Keratinocyte (primary cell): ENCODE measurements around the gene DHODH. TPM values are rescaled to one million over a fixed set of nuclear protein-coding genes. Genes with fewer than 3 reads are reported as not detected.

Experiments
- DNase-seq: peaks from one replicate; pipeline ENCODE4 v3.0.0-alpha.2; 2011; ENCODE audit warnings: low read depth, missing footprints, low spot score
- FAIRE-seq: peaks from 2 replicates; lab custom pipeline; 2011; peaks lifted over from hg19 to GRCh38; lab: Jason Lieb, UNC
- H2AFZ ChIP-seq: 2 replicates; pipeline ENCODE4 v1.6.0; 2012; ENCODE audit warnings: low read length, control low read depth, inconsistent platforms; ENCODE audit not compliant: control insufficient read depth
- H3K27ac ChIP-seq: 2 replicates; pipeline ENCODE4 v1.5.1; 2011; ENCODE audit warnings: low read length; ENCODE audit not compliant: control insufficient read depth, insufficient read depth
- H3K27me3 ChIP-seq: 3 replicates; pipeline ENCODE4 v1.6.0; 2011; ENCODE audit warnings: low read length; ENCODE audit not compliant: control insufficient read depth, insufficient read depth; ENCODE audit errors: extremely low read depth
- H3K36me3 ChIP-seq, 2 experiments: 2 replicates in 1 of 2; 3 replicates in 1 of 2; pipeline ENCODE4 v1.5.1; 2011; ENCODE audit warnings: low read length in 2 of 2, mild to moderate bottlenecking in 1 of 2; ENCODE audit not compliant: control insufficient read depth in 2 of 2, insufficient read depth in 2 of 2; ENCODE audit errors: extremely low read depth in 1 of 2
- H3K4me1 ChIP-seq: 3 replicates; pipeline ENCODE4 v1.5.1; 2011; ENCODE audit warnings: low read length; ENCODE audit not compliant: control insufficient read depth, insufficient read depth; ENCODE audit errors: extremely low read depth
- H3K4me2 ChIP-seq: 3 replicates; pipeline ENCODE4 v1.6.0; 2011; ENCODE audit warnings: low read depth, low read length; ENCODE audit not compliant: control insufficient read depth, insufficient read depth; ENCODE audit errors: extremely low read depth
- H3K4me3 ChIP-seq, 3 experiments: fragments of 200-600 bp in 1 of 3; sonication (generic) in 1 of 3; 2 replicates in 2 of 3; 3 replicates in 1 of 3; pipeline ENCODE4 v1.5.1; 2011 to 2016; ENCODE audit warnings: low read length in 3 of 3, mild to moderate bottlenecking in 3 of 3, control low read depth in 2 of 3, inconsistent platforms in 1 of 3, low read depth in 1 of 3, mixed read lengths in 1 of 3, mixed run types in 1 of 3, moderate library complexity in 1 of 3; ENCODE audit not compliant: control insufficient read depth in 2 of 3, insufficient read depth in 2 of 3; ENCODE audit errors: extremely low read depth in 1 of 3
- H3K79me2 ChIP-seq: 2 replicates; pipeline ENCODE4 v1.6.0; 2012; ENCODE audit warnings: low read length; ENCODE audit not compliant: control insufficient read depth, insufficient read depth
- H3K9ac ChIP-seq: 3 replicates; pipeline ENCODE4 v1.6.0; 2011; ENCODE audit warnings: low read length; ENCODE audit not compliant: control insufficient read depth, insufficient read depth; ENCODE audit errors: extremely low read depth
- H3K9me1 ChIP-seq: 3 replicates; pipeline ENCODE4 v1.6.0; 2011; ENCODE audit warnings: low read length; ENCODE audit not compliant: control insufficient read depth, insufficient read depth; ENCODE audit errors: extremely low read depth
- H3K9me3 ChIP-seq: 2 replicates; pipeline ENCODE4 v1.5.1; 2012; ENCODE audit warnings: low read depth, low read length; ENCODE audit not compliant: control insufficient read depth
- H4K20me1 ChIP-seq: 3 replicates; pipeline ENCODE4 v1.6.0; 2011; ENCODE audit warnings: low read length; ENCODE audit not compliant: control insufficient read depth, insufficient read depth; ENCODE audit errors: extremely low read depth
- EZH2 ChIP-seq: IDR thresholded peaks from one replicate; pipeline ENCODE4 v1.6.1; 2012; ENCODE audit warnings: inconsistent platforms, mild to moderate bottlenecking, low read length, moderate library complexity
- dilution Hi-C: fragments of 300-500 bp; cut with MboI; formaldehyde crosslinking; loops from one replicate; pipeline ENCODE4 v1.7.0; 2020; ENCODE audit warnings: low sequenced_read_pairs; ENCODE audit not compliant: extremely low pct_ligation_motif_present
- polyA plus RNA-seq, 5 experiments: library from polyadenylated mRNA; depleted of rRNA in 3 of 5; stranded (reverse) in 3 of 5; stranded (forward) in 1 of 5; unstranded in 1 of 5; fragments of >200 nt; gene quantifications; 1 replicate in 1 of 5; 2 replicates in 3 of 5; 3 replicates in 1 of 5; pipeline versions ENCODE4 v1.2.1 to v1.2.3, GENCODE V29; 2011 to 2012; ENCODE audit warnings: missing spikeins in 2 of 5, low read depth in 1 of 5, low replicate concordance in 1 of 5
- TF ChIP-seq, protein P1 (sequence below), 3 experiments: IDR thresholded peaks in 1 of 3; conservative IDR thresholded peaks in 1 of 3; optimal IDR thresholded peaks in 1 of 3; 2 replicates in 2 of 3; 3 replicates in 1 of 3; pipeline versions ENCODE3 to v1.5.1; 2011; ENCODE audit warnings: low read length in 3 of 3, mild to moderate bottlenecking in 3 of 3, moderate library complexity in 2 of 3, control low read depth in 1 of 3, inconsistent platforms in 1 of 3; ENCODE audit not compliant: insufficient read depth in 2 of 3; ENCODE audit errors: extremely low read depth in 1 of 3

The DHODH gene
- polyA plus RNA-seq, 1 donor (not counting 4 experiments of a cell fraction or from before 2014, with no cell fraction given) = 5.4 TPM

GRCh38 chr16:72049110-72049509 is 40.6 kb downstream of the DHODH start:
- dilution Hi-C loops = no loop called here

DNA sequence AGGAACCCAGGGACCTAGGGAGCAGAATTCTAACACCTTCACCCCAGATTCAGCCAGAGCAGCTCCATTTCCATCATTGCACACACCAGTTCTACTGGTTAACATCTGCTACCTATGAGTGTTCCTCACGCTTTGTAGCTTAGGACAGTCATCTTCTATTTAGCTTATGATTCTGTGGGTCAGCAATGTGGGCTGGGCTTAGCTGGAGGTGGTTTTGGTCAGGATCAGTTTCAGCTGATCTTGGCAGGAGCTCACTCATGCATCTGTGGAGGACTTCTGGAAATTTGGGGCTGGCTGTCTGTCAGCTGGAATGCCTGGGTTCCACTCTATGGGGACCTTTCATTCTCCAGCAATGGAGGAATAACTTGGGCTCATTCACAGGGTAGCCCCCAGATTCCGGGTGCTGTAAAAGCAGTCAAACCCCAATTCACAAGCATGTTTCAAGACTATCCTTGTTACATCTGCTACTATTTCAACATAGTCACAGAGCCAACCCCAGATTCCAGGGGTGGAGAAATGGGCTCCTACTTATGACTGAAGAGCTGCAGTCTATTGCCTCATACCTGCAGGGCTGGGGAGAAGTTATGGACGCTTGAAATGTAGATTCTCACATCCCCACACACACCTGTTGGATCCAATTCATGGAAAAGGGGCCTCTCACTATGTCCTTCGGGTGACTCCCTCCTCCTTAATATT is 42.4 kb downstream of the DHODH start:
- Histone ChIP-seq H4K20me1 (no peaks in the 10 kb centered on the region), H3K27me3 (no peaks in the 10 kb centered on the region), H3K4me3 (no peak overlapping the region), H3K36me3 (no peaks in the 10 kb centered on the region), H2AFZ (no peak overlapping the region), H3K79me2 (no peaks in the 10 kb centered on the region), H3K27ac (no peak overlapping the region), H3K9ac (no peak overlapping the region), H3K4me2 (no peak overlapping the region), H3K9me3 (no peaks in the 10 kb centered on the region), H3K4me1 (no peaks in the 10 kb centered on the region), H3K9me1 (no peaks in the 10 kb centered on the region)
- DNase-seq (no peak), FAIRE-seq (no peak)
- dilution Hi-C loops = no loop called here
- TF ChIP-seq, protein P1, sequence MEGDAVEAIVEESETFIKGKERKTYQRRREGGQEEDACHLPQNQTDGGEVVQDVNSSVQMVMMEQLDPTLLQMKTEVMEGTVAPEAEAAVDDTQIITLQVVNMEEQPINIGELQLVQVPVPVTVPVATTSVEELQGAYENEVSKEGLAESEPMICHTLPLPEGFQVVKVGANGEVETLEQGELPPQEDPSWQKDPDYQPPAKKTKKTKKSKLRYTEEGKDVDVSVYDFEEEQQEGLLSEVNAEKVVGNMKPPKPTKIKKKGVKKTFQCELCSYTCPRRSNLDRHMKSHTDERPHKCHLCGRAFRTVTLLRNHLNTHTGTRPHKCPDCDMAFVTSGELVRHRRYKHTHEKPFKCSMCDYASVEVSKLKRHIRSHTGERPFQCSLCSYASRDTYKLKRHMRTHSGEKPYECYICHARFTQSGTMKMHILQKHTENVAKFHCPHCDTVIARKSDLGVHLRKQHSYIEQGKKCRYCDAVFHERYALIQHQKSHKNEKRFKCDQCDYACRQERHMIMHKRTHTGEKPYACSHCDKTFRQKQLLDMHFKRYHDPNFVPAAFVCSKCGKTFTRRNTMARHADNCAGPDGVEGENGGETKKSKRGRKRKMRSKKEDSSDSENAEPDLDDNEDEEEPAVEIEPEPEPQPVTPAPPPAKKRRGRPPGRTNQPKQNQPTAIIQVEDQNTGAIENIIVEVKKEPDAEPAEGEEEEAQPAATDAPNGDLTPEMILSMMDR (optimal IDR thresholded peaks at IDR 0.05 in 1 of 3, IDR thresholded peaks at IDR 0.05 in 1 of 3, conservative IDR thresholded peaks at IDR 0.05 in 1 of 3; ENCODE audit: extremely low read depth in 1 of 3, insufficient read depth in 2 of 3, low read length in 3 of 3) = no peak
- TF ChIP-seq EZH2 = no peak

More at GRCh38 chr16:72049110-72049509, 40.6 kb downstream of the DHODH start:
- no peaks in the 10 kb centered on the region for H4K20me1 ChIP-seq
- no peaks in the 10 kb centered on the region for H3K79me2 ChIP-seq
- no peaks in the 10 kb centered on the region for H3K36me3 ChIP-seq
- H3K4me3 ChIP-seq = no peak overlapping the region
- H3K4me2 ChIP-seq = no peak overlapping the region
- TF ChIP-seq, protein P1 (optimal IDR thresholded peaks at IDR 0.05 in 1 of 3, IDR thresholded peaks at IDR 0.05 in 1 of 3, conservative IDR thresholded peaks at IDR 0.05 in 1 of 3; ENCODE audit: extremely low read depth in 1 of 3, insufficient read depth in 2 of 3, low read length in 3 of 3) = no peak
- no peak for TF ChIP-seq EZH2
- H3K9me3 ChIP-seq = no peaks in the 10 kb centered on the region
- H3K27ac ChIP-seq = no peak overlapping the region
- DNase-seq = no peak
- H3K9me1 ChIP-seq = no peaks in the 10 kb centered on the region
- no peak for FAIRE-seq
- no peak overlapping the region for H3K9ac ChIP-seq
- no peaks in the 10 kb centered on the region for H3K4me1 ChIP-seq
- H3K27me3 ChIP-seq = no peaks in the 10 kb centered on the region
- H2AFZ ChIP-seq = no peak overlapping the region
